Esophagus squamous epithelium (tissue), 4 donors: ENCODE measurements around the gene CTNNA3.

Experiments
- CTCF ChIP-seq, 6 experiments: fragments of 450-650 bp in 4 of 6; fragments of 200-600 bp in 2 of 6; sonication (generic) in 2 of 6; IDR thresholded peaks; one replicate each; pipeline ENCODE4 v1.5.1; 2016 to 2019; ENCODE audit warnings: antibody characterized with exemption in 6 of 6, mild to moderate bottlenecking in 4 of 6, moderate library complexity in 4 of 6
- POLR2A ChIP-seq, 4 donors: fragments of 450-650 bp; IDR thresholded peaks; one replicate each; pipeline ENCODE4 v1.6.1; 2017; ENCODE audit warnings: antibody characterized with exemption in 4 of 4, mild to moderate bottlenecking in 4 of 4, moderate library complexity in 3 of 4

- TF ChIP-seq CTCF (IDR thresholded peaks at IDR 0.05) (no peak), POLR2A (IDR thresholded peaks at IDR 0.05) (no peak)
Measured at GRCh38 chr10:66786709-66787108, 909.3 kb downstream of the CTNNA3 start.
